Measurements from ENCODE around the gene PAPSS1. TPM values are rescaled to one million over a fixed set of nuclear protein-coding genes. Genes with fewer than 3 reads are reported as not detected.

The PAPSS1 gene
- total RNA-seq, 1 experiment from 2014 or later = 83.6 TPM

- H3T11ph ChIP-seq (ENCODE audit: low read length) = no peak overlapping the region
- no peak overlapping the region for H3K27ac ChIP-seq (ENCODE audit: insufficient read length, low read depth, low read length)
- H3K14ac ChIP-seq (ENCODE audit: insufficient read depth, low read length) = no peak overlapping the region
- H3K4me3 Mint-ChIP-seq = no peak overlapping the region
- WGBS (ENCODE audit: extremely low coverage, insufficient read length, low lambda C conversion rate) = no CpG with 5 or more reads among the region's 2 CpGs
- no peaks in the 10 kb centered on the region for H3K27me3 ChIP-seq (ENCODE audit: insufficient read depth, low read length)
- H3K4ac ChIP-seq (ENCODE audit: low read depth, low read length) = no peak overlapping the region
- no peak overlapping the region for H3K27ac Mint-ChIP-seq
- TF ChIP-seq, protein P1, sequence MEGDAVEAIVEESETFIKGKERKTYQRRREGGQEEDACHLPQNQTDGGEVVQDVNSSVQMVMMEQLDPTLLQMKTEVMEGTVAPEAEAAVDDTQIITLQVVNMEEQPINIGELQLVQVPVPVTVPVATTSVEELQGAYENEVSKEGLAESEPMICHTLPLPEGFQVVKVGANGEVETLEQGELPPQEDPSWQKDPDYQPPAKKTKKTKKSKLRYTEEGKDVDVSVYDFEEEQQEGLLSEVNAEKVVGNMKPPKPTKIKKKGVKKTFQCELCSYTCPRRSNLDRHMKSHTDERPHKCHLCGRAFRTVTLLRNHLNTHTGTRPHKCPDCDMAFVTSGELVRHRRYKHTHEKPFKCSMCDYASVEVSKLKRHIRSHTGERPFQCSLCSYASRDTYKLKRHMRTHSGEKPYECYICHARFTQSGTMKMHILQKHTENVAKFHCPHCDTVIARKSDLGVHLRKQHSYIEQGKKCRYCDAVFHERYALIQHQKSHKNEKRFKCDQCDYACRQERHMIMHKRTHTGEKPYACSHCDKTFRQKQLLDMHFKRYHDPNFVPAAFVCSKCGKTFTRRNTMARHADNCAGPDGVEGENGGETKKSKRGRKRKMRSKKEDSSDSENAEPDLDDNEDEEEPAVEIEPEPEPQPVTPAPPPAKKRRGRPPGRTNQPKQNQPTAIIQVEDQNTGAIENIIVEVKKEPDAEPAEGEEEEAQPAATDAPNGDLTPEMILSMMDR (conservative IDR thresholded peaks at IDR 0.05) = no peak
- peaks cover 4% of the 10 kb centered on the region for H3K27me3 Mint-ChIP-seq (ENCODE audit: low read depth)
- H3K79me1 ChIP-seq (ENCODE audit: insufficient read depth, low read depth, low read length, poor library complexity, severe bottlenecking) = no peaks in the 10 kb centered on the region
- no peak for DNase-seq
- no peaks in the 10 kb centered on the region for H4K20me1 ChIP-seq (ENCODE audit: control insufficient read depth, insufficient read depth, insufficient read length)
- no peaks in the 10 kb centered on the region for H3K4me1 ChIP-seq (ENCODE audit: insufficient read depth, low read length)
- no peak overlapping the region for H3K56ac ChIP-seq (ENCODE audit: insufficient read length, low read depth, low read length)
- H2BK120ac ChIP-seq (ENCODE audit: low read depth, low read length, poor library complexity, severe bottlenecking) = no peak overlapping the region
- H3K9me3 ChIP-seq (ENCODE audit: control insufficient read depth, low read depth, low read length) = no peaks in the 10 kb centered on the region
- no peak overlapping the region for H4K91ac ChIP-seq (ENCODE audit: insufficient read length, low read depth, low read length)
- no peak overlapping the region for H3K4me2 ChIP-seq (ENCODE audit: insufficient read depth, insufficient read length, low read length)
- H2BK5ac ChIP-seq (ENCODE audit: insufficient read length, low read length) = no peak overlapping the region
- no peaks in the 10 kb centered on the region for H3K4me1 Mint-ChIP-seq
- H2BK12ac ChIP-seq (ENCODE audit: insufficient read length, low read depth, low read length) = no peak overlapping the region
- no peak overlapping the region for H2BK15ac ChIP-seq (ENCODE audit: low read depth, low read length)
- H2AK5ac ChIP-seq (ENCODE audit: insufficient read length, low read length) = no peak overlapping the region
- H3K9me3 Mint-ChIP-seq = no peaks in the 10 kb centered on the region; a peak in 2 of 5 replicates
- no peak overlapping the region for H3K9ac ChIP-seq (ENCODE audit: extremely low read depth, insufficient read length, low read length)
- H4K5ac ChIP-seq (ENCODE audit: insufficient read length, low read depth, low read length) = no peak overlapping the region
- H3K23me2 ChIP-seq (ENCODE audit: insufficient read length, low read depth, low read length, poor library complexity, severe bottlenecking) = no peaks in the 10 kb centered on the region
- no peak overlapping the region for H3K18ac ChIP-seq (ENCODE audit: insufficient read length, low read depth, low read length)
- H4K8ac ChIP-seq (replicated peaks; ENCODE audit: insufficient read length, low read depth, low read length) = no peak overlapping the region
- no peak overlapping the region for H2AFZ ChIP-seq (ENCODE audit: low read length)
- H2BK20ac ChIP-seq (ENCODE audit: low read depth, low read length, poor library complexity, severe bottlenecking) = no peak overlapping the region
- H3K79me2 ChIP-seq (ENCODE audit: insufficient read depth, low read length) = no peaks in the 10 kb centered on the region
- no peak overlapping the region for H3K23ac ChIP-seq (ENCODE audit: insufficient read length, low read depth, low read length)
- no peaks in the 10 kb centered on the region for H3K36me3 Mint-ChIP-seq (ENCODE audit: insufficient read depth in 1 of 3, low read depth in 3 of 3)
Observed at GRCh38 chr4:107572281-107572680, 147.8 kb downstream of the PAPSS1 start.

Data from H9 (cell line).